Transverse colon (tissue), 4 donors: ENCODE measurements around the gene COG5. TPM values are rescaled to one million over a fixed set of nuclear protein-coding genes. Genes with fewer than 3 reads are reported as not detected.

ENCODE experiments used
- DNase-seq: peaks from one replicate; pipeline ENCODE4 v3.0.0-alpha.2; 2019
- H3K27ac ChIP-seq, 4 donors: fragments of 200-600 bp; sonication (generic); 2 replicates each; pipeline ENCODE4 v1.5.1; 2016 to 2018; ENCODE audit warnings: inconsistent platforms in 4 of 4
- H3K27me3 ChIP-seq: fragments of 200-600 bp; sonication (generic); 2 replicates; pipeline ENCODE4 v1.5.1; 2017; ENCODE audit warnings: inconsistent platforms
- H3K36me3 ChIP-seq, 4 donors: fragments of 200-600 bp; sonication (generic); 2 replicates each; pipeline ENCODE4 v1.5.1; 2017 to 2019; ENCODE audit warnings: inconsistent platforms in 4 of 4
- H3K4me1 ChIP-seq, 4 donors: fragments of 200-600 bp; sonication (generic); 2 replicates each; pipeline ENCODE4 v1.5.1; 2017 to 2020; ENCODE audit warnings: inconsistent platforms in 4 of 4
- H3K4me3 ChIP-seq, 4 donors: fragments of 200-600 bp; sonication (generic); 1 replicate in 1 of 4; 2 replicates in 3 of 4; pipeline versions ENCODE4 v1.5.1 to v1.6.1; 2017 to 2019; ENCODE audit warnings: inconsistent platforms in 4 of 4
- H3K9me3 ChIP-seq, 2 donors: fragments of 200-600 bp; sonication (generic); 2 replicates each; pipeline ENCODE4 v1.5.1; 2017 to 2019; ENCODE audit warnings: inconsistent platforms in 2 of 2
- CTCF ChIP-seq, 5 experiments: fragments of 200-600 bp in 3 of 5; fragments of 450-650 bp in 2 of 5; sonication (generic) in 3 of 5; IDR thresholded peaks; 1 replicate in 2 of 5; 2 replicates in 3 of 5; pipeline ENCODE4 v1.5.1; 2016 to 2017; ENCODE audit warnings: antibody characterized with exemption in 5 of 5, inconsistent platforms in 3 of 5, mild to moderate bottlenecking in 2 of 5, moderate library complexity in 1 of 5
- EP300 ChIP-seq: sonication (generic); formaldehyde crosslinking; IDR thresholded peaks from one replicate; pipeline ENCODE4 v1.6.1; 2017; ENCODE audit warnings: antibody characterized with exemption, low read depth
- POLR2A ChIP-seq: fragments of 450-650 bp; IDR thresholded peaks from one replicate; pipeline ENCODE4 v1.6.1; 2016; ENCODE audit warnings: antibody characterized with exemption, mild to moderate bottlenecking, moderate library complexity
- POLR2AphosphoS5 ChIP-seq, 3 donors: sonication (generic); formaldehyde crosslinking; IDR thresholded peaks; one replicate each; pipeline ENCODE4 v1.6.1; 2016; ENCODE audit warnings: antibody characterized with exemption in 3 of 3
- WGBS, 2 donors: methylation state at CpG; one replicate each; pipeline ENCODE4 v1.1.5; 2018; ENCODE audit warnings: low coverage in 1 of 2; 5-methylcytosine and 5-hydroxymethylcytosine counted together
- in situ Hi-C, 4 donors: fragments of 200-750 bp; cut with MboI; loops; one replicate each; pipeline versions ENCODE4 v1.15.0 to v1.15.1; 2017; ENCODE audit warnings: low sequenced_read_pairs in 3 of 4, low pct_ligation_motif_present in 1 of 4, low pct_unique_long_range_greater_than_20kb in 1 of 4
- intact Hi-C: fragments of 100-400 bp; cut with DNase I; formaldehyde crosslinking; loops from one replicate; pipeline ENCODE4 v1.15.1; 2023; ENCODE audit warnings: low total_unique reads
- total RNA-seq, 4 donors: library from RNA; depleted of rRNA; stranded (reverse); fragments of >200 nt; gene quantifications; one replicate each; pipeline ENCODE4 v1.1.0, GENCODE V29; 2016

Gene COG5
- total RNA-seq, 4 donors from 2014 or later: 15.7 to 48.2 (median 35.7) TPM

GRCh38 chr7:107172276-107173032, 391.3 kb downstream of the COG5 start:
- intact Hi-C loops (no loop called here), in situ Hi-C loops (no loop called here)
- Histone ChIP-seq H3K27me3 (no peaks in the 10 kb centered on the region), H3K27ac (no peak overlapping the region), H3K9me3 (no peaks in the 10 kb centered on the region), H3K36me3 (no peaks in the 10 kb centered on the region), H3K4me1 (peaks cover 4 to 55% (median 29%) of the 10 kb centered on the region in 4 donors), H3K4me3 (no peak overlapping the region)
- WGBS, 2 donors: 63 to 71% methylated on average over 4 of the region's 4 CpGs
- TF ChIP-seq POLR2AphosphoS5 (IDR thresholded peaks at IDR 0.05) (no peak), EP300 (no peak), POLR2A (no peak), CTCF (IDR thresholded peaks at IDR 0.05) (no peak)
- DNase-seq: no peak

GRCh38 chr7:107171496-107171895, 392.2 kb downstream of the COG5 start:
- WGBS, 2 donors: 90 to 91% methylated on average over 7 to 12 of the region's 12 CpGs
- no peak for DNase-seq
- no peak overlapping the region for H3K27ac ChIP-seq
- TF ChIP-seq POLR2A: no peak
- no peaks in the 10 kb centered on the region for H3K27me3 ChIP-seq
- H3K4me3 ChIP-seq: no peak overlapping the region
- in situ Hi-C loops: no loop called here
- intact Hi-C loops: no loop called here
- no peaks in the 10 kb centered on the region for H3K9me3 ChIP-seq
- H3K36me3 ChIP-seq: no peaks in the 10 kb centered on the region
- peaks cover 4 to 59% (median 29%) of the 10 kb centered on the region in 4 donors for H3K4me1 ChIP-seq

GRCh38 chr7:107170051-107170915, 393.4 kb downstream of the COG5 start:
- intact Hi-C loops (no loop called here), in situ Hi-C loops (no loop called here)
- no peaks in the 10 kb centered on the region for H3K27me3 ChIP-seq
- H3K27ac ChIP-seq: peak overlapping the region; percentile 98
- H3K9me3 ChIP-seq: no peaks in the 10 kb centered on the region
- H3K4me1 ChIP-seq: peaks cover 4 to 58% (median 29%) of the 10 kb centered on the region in 4 donors
- peak overlapping the region; percentile 91 to 97 (median 93) for H3K4me3 ChIP-seq
- H3K36me3 ChIP-seq: no peaks in the 10 kb centered on the region
- TF ChIP-seq CTCF (IDR thresholded peaks at IDR 0.05): no peak
- no peak for TF ChIP-seq POLR2A
- no peak for TF ChIP-seq EP300
- TF ChIP-seq POLR2AphosphoS5 (IDR thresholded peaks at IDR 0.05): no peak
- 8 to 10% methylated on average over 11 to 13 of the region's 13 CpGs for WGBS, 2 donors
- DNase-seq: no peak

- peak; percentile 96 for DNase-seq
- Histone ChIP-seq H3K4me3 (peak overlapping the region; percentile 91 to 97 (median 93)), H3K27ac (peak overlapping the region; percentile 98), H3K9me3 (no peaks in the 10 kb centered on the region), H3K4me1 (peaks cover 4 to 49% (median 22%) of the 10 kb centered on the region in 4 donors), H3K36me3 (no peaks in the 10 kb centered on the region), H3K27me3 (no peaks in the 10 kb centered on the region)
- in situ Hi-C loops: no loop called here
- peak; percentile 46 for TF ChIP-seq POLR2A
- TF ChIP-seq POLR2AphosphoS5 (IDR thresholded peaks at IDR 0.05): peak; percentile 62 to 76 (median 65)
- TF ChIP-seq EP300: no peak
- WGBS, 2 donors: 0% methylated on average over 37 of the region's 73 CpGs; no CpG with 5 or more reads in 1 of the 2 donors
- intact Hi-C loops: no loop called here
Observed at GRCh38 chr7:107169120-107170050, 394.3 kb downstream of the COG5 start.
